Cardiac fibroblast (primary cell): Measurements from ENCODE around the gene CDKL5.
"Not testable (repeated sequence)": the region's sequence is repeated elsewhere in the genome, so short reads cannot be mapped to it uniquely, and the experiment has no call there.

Source experiments
- DNase-seq, 2 donors: peaks; one replicate each; pipeline versions ENCODE4 v3.0.0 to v3.0.0-alpha.2; 2010; ENCODE audit warnings: low read depth in 2 of 2
- H3K4me3 ChIP-seq, 2 donors: replicated peaks in 1 of 2; 1 replicate in 1 of 2; 2 replicates in 1 of 2; pipeline ENCODE4 v1.5.1; 2011; ENCODE audit warnings: low read depth in 2 of 2, low read length in 2 of 2, mild to moderate bottlenecking in 2 of 2, moderate library complexity in 1 of 2
- CTCF ChIP-seq: IDR thresholded peaks from one replicate; pipeline ENCODE4 v1.5.1; 2011; ENCODE audit warnings: low read depth, mild to moderate bottlenecking, low read length, inconsistent platforms

The CDKL5 gene

GRCh38 chrX:18575744-18576143 is 150.3 kb downstream of the CDKL5 start:
- DNase-seq, result no peak
- H3K4me3 ChIP-seq, result no peak overlapping the region
- no peak for TF ChIP-seq CTCF

- no peak for TF ChIP-seq CTCF
- no peak for DNase-seq
- no peak overlapping the region for H3K4me3 ChIP-seq
Measured at GRCh38 chrX:18577400-18577799, 152.0 kb downstream of the CDKL5 start.

GRCh38 chrX:18578546-18578945 is 153.1 kb downstream of the CDKL5 start:
- TF ChIP-seq CTCF, result no peak

GRCh38 chrX:18579495-18579894 is 154.1 kb downstream of the CDKL5 start:
- H3K4me3 ChIP-seq, result no peak overlapping the region
- DNase-seq, result no peak
- no peak for TF ChIP-seq CTCF

More at GRCh38 chrX:18578546-18578945, 153.1 kb downstream of the CDKL5 start:
- no peak for DNase-seq
- no peak overlapping the region for H3K4me3 ChIP-seq

- H3K4me3 ChIP-seq, result no peak overlapping the region
- no peak for TF ChIP-seq CTCF
- peak in 1 of 2 donors; percentile 11 for DNase-seq
Measured at GRCh38 chrX:18582910-18583493, 157.6 kb downstream of the CDKL5 start.

- not testable (repeated sequence) for H3K4me3 ChIP-seq, DNase-seq
Measured at GRCh38 chrX:18589292-18589691, 163.9 kb downstream of the CDKL5 start.

GRCh38 chrX:18591834-18592233 is 166.4 kb downstream of the CDKL5 start:
- DNase-seq, result no peak
- no peak for TF ChIP-seq CTCF
- H3K4me3 ChIP-seq, result no peak overlapping the region
